ENCODE results near the gene ATAD3C.
"Not testable (repeated sequence)": the region's sequence is repeated elsewhere in the genome, so short reads cannot be mapped to it uniquely, and the experiment has no call there.

Gene ATAD3C

GRCh38 chr1:1517973-1518620 lies 68.6 kb downstream of the ATAD3C start:
- TF ChIP-seq, protein P1, sequence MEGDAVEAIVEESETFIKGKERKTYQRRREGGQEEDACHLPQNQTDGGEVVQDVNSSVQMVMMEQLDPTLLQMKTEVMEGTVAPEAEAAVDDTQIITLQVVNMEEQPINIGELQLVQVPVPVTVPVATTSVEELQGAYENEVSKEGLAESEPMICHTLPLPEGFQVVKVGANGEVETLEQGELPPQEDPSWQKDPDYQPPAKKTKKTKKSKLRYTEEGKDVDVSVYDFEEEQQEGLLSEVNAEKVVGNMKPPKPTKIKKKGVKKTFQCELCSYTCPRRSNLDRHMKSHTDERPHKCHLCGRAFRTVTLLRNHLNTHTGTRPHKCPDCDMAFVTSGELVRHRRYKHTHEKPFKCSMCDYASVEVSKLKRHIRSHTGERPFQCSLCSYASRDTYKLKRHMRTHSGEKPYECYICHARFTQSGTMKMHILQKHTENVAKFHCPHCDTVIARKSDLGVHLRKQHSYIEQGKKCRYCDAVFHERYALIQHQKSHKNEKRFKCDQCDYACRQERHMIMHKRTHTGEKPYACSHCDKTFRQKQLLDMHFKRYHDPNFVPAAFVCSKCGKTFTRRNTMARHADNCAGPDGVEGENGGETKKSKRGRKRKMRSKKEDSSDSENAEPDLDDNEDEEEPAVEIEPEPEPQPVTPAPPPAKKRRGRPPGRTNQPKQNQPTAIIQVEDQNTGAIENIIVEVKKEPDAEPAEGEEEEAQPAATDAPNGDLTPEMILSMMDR (conservative IDR thresholded peaks at IDR 0.05; ENCODE audit: control insufficient read depth, insufficient read depth, low read depth, low read length) = no peak
- no peak overlapping the region for H3K4me3 ChIP-seq (ENCODE audit: control insufficient read depth, low read depth, low read length)
- no peak for DNase-seq (ENCODE audit: low read depth)

DNA sequence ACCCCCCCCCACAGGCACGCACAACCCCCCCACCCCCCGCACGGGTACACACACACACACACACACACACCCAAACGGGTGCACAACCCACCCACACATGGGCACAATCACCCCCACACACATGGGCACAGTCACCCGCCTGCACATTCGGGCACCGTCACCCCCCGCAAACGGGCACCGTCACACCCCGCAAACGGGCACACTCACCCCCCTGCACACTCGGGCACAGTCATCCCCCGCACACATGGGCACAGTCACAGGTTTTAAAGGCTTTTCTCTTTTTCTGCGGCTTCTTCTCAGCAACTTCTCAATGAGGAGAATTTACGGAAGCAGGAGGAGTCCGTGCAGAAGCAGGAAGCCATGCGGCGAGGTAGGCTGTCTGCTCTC lies 69.1 kb downstream of the ATAD3C start:
- DNase-seq (ENCODE audit: low read depth); H3K4me3 ChIP-seq (ENCODE audit: control insufficient read depth, low read depth, low read length): not testable (repeated sequence)
